Astrocyte (in vitro differentiated cells and primary cell): ENCODE data around the gene NME1. TPM values are rescaled to one million over a fixed set of nuclear protein-coding genes. Genes with fewer than 3 reads are reported as not detected.

Source experiments
- DNase-seq: peaks from one replicate; pipeline ENCODE4 v3.0.0-alpha.2; 2010; ENCODE audit warnings: low read depth
- FAIRE-seq: peaks from 2 replicates; lab custom pipeline; 2011; peaks lifted over from hg19 to GRCh38; lab: Jason Lieb, UNC
- H2AFZ ChIP-seq: 2 replicates; pipeline ENCODE4 v1.6.0; 2012; ENCODE audit warnings: low read depth, low read length, inconsistent platforms
- H3K27ac ChIP-seq: 2 replicates; pipeline ENCODE4 v1.5.1; 2011; ENCODE audit warnings: low read depth, low read length, inconsistent platforms
- H3K27me3 ChIP-seq: 2 replicates; pipeline ENCODE4 v1.6.0; 2011; ENCODE audit warnings: low read length, inconsistent platforms; ENCODE audit not compliant: insufficient read depth
- H3K36me3 ChIP-seq: 2 replicates; pipeline ENCODE4 v1.5.1; 2011; ENCODE audit warnings: low read length, inconsistent platforms; ENCODE audit not compliant: insufficient read depth
- H3K4me1 ChIP-seq: 2 replicates; pipeline ENCODE4 v1.5.1; 2011; ENCODE audit warnings: low read length, inconsistent platforms; ENCODE audit not compliant: insufficient read depth
- H3K4me2 ChIP-seq: 2 replicates; pipeline ENCODE4 v1.6.0; 2012; ENCODE audit warnings: low read length, inconsistent platforms
- H3K4me3 ChIP-seq: 2 replicates; pipeline ENCODE4 v1.5.1; 2011; ENCODE audit warnings: low read depth, mild to moderate bottlenecking, low read length, inconsistent platforms; ENCODE audit not compliant: insufficient read depth
- H3K79me2 ChIP-seq: 2 replicates; pipeline ENCODE4 v1.6.0; 2012; ENCODE audit warnings: mild to moderate bottlenecking, low read length, inconsistent platforms; ENCODE audit not compliant: insufficient read depth
- H3K9ac ChIP-seq: 2 replicates; pipeline ENCODE4 v1.6.0; 2012; ENCODE audit warnings: mild to moderate bottlenecking, low read length, inconsistent platforms
- H3K9me3 ChIP-seq: 2 replicates; pipeline ENCODE4 v1.5.1; 2012; ENCODE audit warnings: low read depth, mild to moderate bottlenecking, low read length, inconsistent platforms; ENCODE audit not compliant: insufficient read depth
- H4K20me1 ChIP-seq: 2 replicates; pipeline ENCODE4 v1.6.0; 2012; ENCODE audit warnings: low read length, inconsistent platforms; ENCODE audit not compliant: insufficient read depth
- H3K27ac Mint-ChIP-seq: one replicate; pipeline ENCODE4 v1.8.0; 2021; ENCODE audit warnings: mild to moderate bottlenecking, mixed read lengths; ENCODE audit not compliant: unreplicated experiment
- H3K27me3 Mint-ChIP-seq: one replicate; pipeline ENCODE4 v1.8.0; 2021; ENCODE audit warnings: low read depth, mixed read lengths; ENCODE audit not compliant: unreplicated experiment
- H3K36me3 Mint-ChIP-seq: one replicate; pipeline ENCODE4 v1.8.0; 2021; ENCODE audit warnings: low read depth, mixed read lengths; ENCODE audit not compliant: unreplicated experiment
- H3K4me1 Mint-ChIP-seq: one replicate; pipeline ENCODE4 v1.8.0; 2021; ENCODE audit warnings: low read depth, mixed read lengths; ENCODE audit not compliant: unreplicated experiment
- H3K4me3 Mint-ChIP-seq: one replicate; pipeline ENCODE4 v1.8.0; 2021; ENCODE audit warnings: mild to moderate bottlenecking, moderate library complexity, mixed read lengths; ENCODE audit not compliant: unreplicated experiment
- H3K9me3 Mint-ChIP-seq: one replicate; pipeline ENCODE4 v1.8.0; 2021; ENCODE audit warnings: mild to moderate bottlenecking, mixed read lengths; ENCODE audit not compliant: unreplicated experiment
- CTCF ChIP-seq: IDR thresholded peaks from 2 replicates; pipeline ENCODE4 v1.5.1; 2011; ENCODE audit warnings: low read depth, mild to moderate bottlenecking, inconsistent platforms, low read length, moderate library complexity; ENCODE audit not compliant: insufficient read depth
- EZH2 ChIP-seq: IDR thresholded peaks from 2 replicates; pipeline ENCODE4 v1.6.1; 2012; ENCODE audit warnings: mild to moderate bottlenecking, low read length, inconsistent platforms; ENCODE audit not compliant: insufficient read depth
- total RNA-seq: library from RNA; stranded (reverse); gene quantifications from 2 replicates; pipeline ENCODE4 v1.2.1, GENCODE V29; 2021

Gene NME1
- total RNA-seq, 1 donor from 2014 or later = 236 TPM

- Histone ChIP-seq H3K36me3 (peaks cover 7% of the 10 kb centered on the region), H3K4me2 (no peak overlapping the region), H3K4me3 (no peak overlapping the region), H4K20me1 (peaks cover 9% of the 10 kb centered on the region), H3K9me3 (no peaks in the 10 kb centered on the region), H2AFZ (no peak overlapping the region), H3K79me2 (peaks cover 25% of the 10 kb centered on the region), H3K4me1 (peaks cover 8% of the 10 kb centered on the region), H3K9ac (no peak overlapping the region), H3K27me3 (no peaks in the 10 kb centered on the region), H3K27ac (no peak overlapping the region)
- Mint-ChIP-seq H3K36me3 (peaks cover under 1% of the 10 kb centered on the region), H3K4me1 (peaks cover 6% of the 10 kb centered on the region), H3K4me3 (no peak overlapping the region), H3K27ac (no peak overlapping the region), H3K27me3 (no peaks in the 10 kb centered on the region), H3K9me3 (no peaks in the 10 kb centered on the region)
- DNase-seq (no peak), FAIRE-seq (no peak)
- TF ChIP-seq EZH2 (no peak), CTCF (no peak)
Measured at GRCh38 chr17:51150932-51151331, 2.4 kb upstream of the NME1 start.

GRCh38 chr17:51152766-51153209 lies 571 bp upstream of the NME1 start:
- Histone ChIP-seq H3K4me3 (peak overlapping the region; percentile 50), H3K9ac (peak overlapping the region; percentile 82), H4K20me1 (peaks cover 23% of the 10 kb centered on the region), H3K9me3 (no peaks in the 10 kb centered on the region), H3K4me1 (peaks cover 8% of the 10 kb centered on the region), H2AFZ (peak overlapping the region; percentile 86), H3K36me3 (peaks cover 21% of the 10 kb centered on the region), H3K27ac (peak overlapping the region; percentile 78), H3K79me2 (peaks cover 44% of the 10 kb centered on the region), H3K27me3 (no peaks in the 10 kb centered on the region), H3K4me2 (peak overlapping the region; percentile 85)
- Mint-ChIP-seq H3K9me3 (no peaks in the 10 kb centered on the region), H3K36me3 (peaks cover 2% of the 10 kb centered on the region), H3K27me3 (no peaks in the 10 kb centered on the region), H3K4me3 (no peak overlapping the region), H3K27ac (no peak overlapping the region), H3K4me1 (peaks cover 1% of the 10 kb centered on the region)
- no peak for FAIRE-seq
- DNase-seq = peak; percentile 29
- TF ChIP-seq CTCF (no peak), EZH2 (no peak)

- Mint-ChIP-seq H3K36me3 (peaks cover 5% of the 10 kb centered on the region), H3K27ac (no peak overlapping the region), H3K9me3 (no peaks in the 10 kb centered on the region), H3K4me3 (no peak overlapping the region), H3K27me3 (no peaks in the 10 kb centered on the region), H3K4me1 (no peaks in the 10 kb centered on the region)
- peaks cover 30% of the 10 kb centered on the region for H3K36me3 ChIP-seq
- H3K79me2 ChIP-seq = peaks cover 58% of the 10 kb centered on the region
- H3K27me3 ChIP-seq = no peaks in the 10 kb centered on the region
- no peaks in the 10 kb centered on the region for H3K9me3 ChIP-seq
- H4K20me1 ChIP-seq = peaks cover 33% of the 10 kb centered on the region
- peak overlapping the region; percentile 80 for H2AFZ ChIP-seq
- no peak for FAIRE-seq
- DNase-seq = no peak
- peak overlapping the region; percentile 83 for H3K27ac ChIP-seq
- peaks cover 8% of the 10 kb centered on the region for H3K4me1 ChIP-seq
- TF ChIP-seq CTCF (no peak), EZH2 (no peak)
- H3K4me3 ChIP-seq = peak overlapping the region; percentile 95
- peak overlapping the region; percentile 97 for H3K4me2 ChIP-seq
- peak overlapping the region; percentile 94 for H3K9ac ChIP-seq
Measured at GRCh38 chr17:51154176-51154575, 817 bp downstream of the NME1 start.
